Adrenal gland (tissue), 12 donors: ENCODE measurements around the gene PI16. TPM values are rescaled to one million over a fixed set of nuclear protein-coding genes. Genes with fewer than 3 reads are reported as not detected.
"Not testable (repeated sequence)": the region's sequence is repeated elsewhere in the genome, so short reads cannot be mapped to it uniquely, and the experiment has no call there.

Source experiments
- DNase-seq, 7 donors: peaks; one replicate each; pipeline ENCODE4 v3.0.0-alpha.2; 2019 to 2020
- H3K27ac ChIP-seq, 5 donors: fragments of 200-600 bp; sonication (generic) in 4 of 5; 1 replicate in 3 of 5; 2 replicates in 2 of 5; pipeline versions ENCODE4 v1.5.1 to v1.8.0; 2016 to 2020; ENCODE audit warnings: mild to moderate bottlenecking in 1 of 5
- H3K27me3 ChIP-seq: fragments of 200-600 bp; 2 replicates; pipeline ENCODE4 v1.8.0; 2021
- H3K36me3 ChIP-seq, 2 donors: fragments of 200-600 bp; replicated peaks in 1 of 2; 1 replicate in 1 of 2; 2 replicates in 1 of 2; pipeline versions ENCODE4 v1.5.1 to v1.8.0; 2018 to 2022
- H3K4me1 ChIP-seq, 2 donors: fragments of 200-600 bp; replicated peaks in 1 of 2; 1 replicate in 1 of 2; 2 replicates in 1 of 2; pipeline versions ENCODE4 v1.5.1 to v1.8.0; 2018 to 2021
- H3K4me3 ChIP-seq, 4 donors: fragments of 200-600 bp; sonication (generic) in 3 of 4; one replicate each; pipeline ENCODE4 v1.5.1; 2016 to 2018
- H3K9me3 ChIP-seq, 3 donors: fragments of 200-600 bp; sonication (generic) in 1 of 3; replicated peaks in 1 of 3; 1 replicate in 2 of 3; 2 replicates in 1 of 3; pipeline versions ENCODE4 v1.5.1 to v1.8.0; 2016 to 2021
- CTCF ChIP-seq, 6 experiments: fragments of 450-650 bp in 4 of 6; fragments of 200-600 bp in 2 of 6; sonication (generic) in 1 of 6; IDR thresholded peaks; 1 replicate in 5 of 6; 2 replicates in 1 of 6; pipeline versions ENCODE4 v1.5.1 to v1.8.0; 2016 to 2021; ENCODE audit warnings: antibody characterized with exemption in 6 of 6, mild to moderate bottlenecking in 2 of 6, moderate library complexity in 1 of 6
- POLR2A ChIP-seq, 2 donors: fragments of 450-650 bp; IDR thresholded peaks; one replicate each; pipeline ENCODE4 v1.6.1; 2017; ENCODE audit warnings: antibody characterized with exemption in 2 of 2, mild to moderate bottlenecking in 2 of 2, moderate library complexity in 1 of 2
- WGBS, 4 donors: extraction: QIAGEN DNeasy Blood & Tissue Kit in 2 of 4; methylation state at CpG; one replicate each; pipeline versions ENCODE4 v1.1.5 to v1.1.7; 2013 to 2017; 5-methylcytosine and 5-hydroxymethylcytosine counted together
- intact Hi-C, 2 donors: fragments of 100-400 bp; cut with DNase I; formaldehyde crosslinking; loops; one replicate each; pipeline versions ENCODE4 v1.14.1 to v1.15.0; 2022 to 2023
- polyA plus RNA-seq, 3 donors: library from polyadenylated mRNA; stranded (reverse); fragments of 200-250 nt in 2 of 3; fragments of 350-450 nt in 1 of 3; fragmentation: Illumina TruSeq in 1 of 3; extraction: RNeasy Lipid Tissue Mini Kit (QIAGEN cat#74804) in 1 of 3; gene quantifications; one replicate each; pipeline ENCODE4 v1.2.3, GENCODE V29; 2013 to 2014
- total RNA-seq, 9 donors: library from RNA; depleted of rRNA in 4 of 9; stranded (reverse); fragments of >200 nt in 4 of 9; fragments of 120-200 nt in 1 of 9; fragmentation: NEBNext Ultra II Directional in 1 of 9; extraction: Animal tissue kit (Norgen Biotek cat#: 25700) in 1 of 9; gene quantifications; one replicate each; pipeline versions ENCODE4 v1.1.0 to v1.2.4, GENCODE V29; 2013 to 2023
- donor health status: healthy with polysubstance abuse.
- donor health status: Bipolar disorder and iron deficiency.
- donor health status: DM: yes; HTN: yes; CAD: no.
- donor health status: DM: no; HTN: no; CAD: no.
- donor health status: DM: no; HTN: no; CAD: no.
- donor health status: DM: yes; HTN: yes; CAD: no.

PI16 gene
- total and polyA plus RNA-seq, 12 donors = 0.12 to 9.3 (median 0.68) TPM; not detected in 1

DNA sequence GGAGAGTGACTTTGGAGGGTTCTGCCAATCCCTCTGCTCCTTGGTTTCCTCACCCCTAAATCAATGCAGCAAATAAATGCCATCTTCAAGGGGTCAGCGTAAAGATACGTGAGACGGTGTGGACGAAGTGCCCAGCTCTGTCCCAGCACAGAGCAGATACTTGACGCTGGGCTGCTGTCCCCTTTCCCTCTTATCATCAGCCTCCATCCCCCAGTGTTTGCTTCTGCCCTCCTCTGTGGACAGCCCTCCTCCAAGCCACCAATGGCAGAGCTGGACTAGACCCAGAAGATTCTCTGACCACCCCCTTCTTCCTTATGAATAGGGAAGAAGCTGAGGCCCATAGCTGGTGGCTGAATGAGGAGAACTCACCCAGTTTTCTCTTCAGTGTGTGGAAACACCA lies 17.7 kb upstream of the PI16 start:
- DNase-seq = peak in 1 of 7 donors; percentile 7
- H3K9me3 ChIP-seq = no peaks in the 10 kb centered on the region
- WGBS, 4 donors = 97 to 98% (median 98%) methylated on average over 5 of the region's 5 CpGs

GRCh38 chr6:36937896-36938295 lies 16.6 kb upstream of the PI16 start:
- Histone ChIP-seq H3K9me3 (no peaks in the 10 kb centered on the region), H3K27me3 (no peaks in the 10 kb centered on the region), H3K4me1 (no peaks in the 10 kb centered on the region), H3K4me3 (no peak overlapping the region), H3K36me3 (no peaks in the 10 kb centered on the region), H3K27ac (no peak overlapping the region)
- 91 to 98% (median 95%) methylated on average over 6 of the region's 6 CpGs for WGBS, 4 donors
- DNase-seq = peak in 2 of 7 donors; percentile 10
- TF ChIP-seq POLR2A (IDR thresholded peaks at IDR 0.05) (no peak), CTCF (IDR thresholded peaks at IDR 0.05) (no peak)
- intact Hi-C loops = no loop called here

More for the DNA sequence above, 17.7 kb upstream of the PI16 start:
- H3K27ac ChIP-seq = no peak overlapping the region
- H3K4me3 ChIP-seq = no peak overlapping the region
- H3K4me1 ChIP-seq = no peaks in the 10 kb centered on the region
- H3K36me3 ChIP-seq = no peaks in the 10 kb centered on the region
- intact Hi-C loops = no loop called here
- no peaks in the 10 kb centered on the region for H3K27me3 ChIP-seq
- no peak for TF ChIP-seq CTCF (IDR thresholded peaks at IDR 0.05)

GRCh38 chr6:36938536-36938935 lies 16.0 kb upstream of the PI16 start:
- DNase-seq = peak in 2 of 7 donors; percentile 1 to 11
- Histone ChIP-seq H3K27ac (no peak overlapping the region), H3K4me1 (no peaks in the 10 kb centered on the region), H3K4me3 (no peak overlapping the region), H3K27me3 (no peaks in the 10 kb centered on the region), H3K36me3 (no peaks in the 10 kb centered on the region), H3K9me3 (no peaks in the 10 kb centered on the region)
- 90 to 100% (median 92%) methylated on average over 1 to 4 of the region's 4 CpGs for WGBS, 4 donors
- TF ChIP-seq POLR2A (IDR thresholded peaks at IDR 0.05) (no peak), CTCF (IDR thresholded peaks at IDR 0.05) (no peak)
- intact Hi-C loops = no loop called here

GRCh38 chr6:36939005-36939404 lies 15.5 kb upstream of the PI16 start:
- H3K4me3 ChIP-seq, H3K36me3 ChIP-seq, H3K4me1 ChIP-seq, H3K27ac ChIP-seq, DNase-seq, H3K9me3 ChIP-seq, intact Hi-C loops, H3K27me3 ChIP-seq: not testable (repeated sequence)
- WGBS, 4 donors = 90 to 98% (median 92%) methylated on average over 2 to 5 of the region's 5 CpGs

DNA sequence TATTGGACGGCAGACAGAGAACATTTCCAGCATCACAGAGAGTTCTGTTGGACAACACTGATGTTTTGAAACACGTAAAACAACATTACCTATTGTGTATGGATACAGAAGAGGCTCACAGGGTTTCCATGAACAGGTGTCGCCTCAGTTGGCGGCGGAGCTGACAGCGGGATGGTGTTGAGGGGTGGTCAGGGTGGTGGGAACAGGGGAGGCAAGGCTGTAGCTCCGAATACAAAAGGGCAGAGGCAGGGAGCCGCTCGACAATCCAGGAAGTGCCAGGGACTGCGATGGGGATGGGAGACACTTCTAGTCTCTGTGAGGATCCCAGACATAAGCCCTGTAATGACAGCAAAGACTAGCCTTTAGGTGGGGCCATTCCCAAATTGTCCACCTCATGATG lies 14.5 kb upstream of the PI16 start:
- TF ChIP-seq POLR2A (IDR thresholded peaks at IDR 0.05) (no peak), CTCF (IDR thresholded peaks at IDR 0.05) (no peak)
- 86 to 94% (median 90%) methylated on average over 10 of the region's 10 CpGs for WGBS, 4 donors
- no peak overlapping the region for H3K4me3 ChIP-seq
- H3K4me1 ChIP-seq = peaks cover 0 to 3% of the 10 kb centered on the region in 2 donors
- no peaks in the 10 kb centered on the region for H3K27me3 ChIP-seq
- no peaks in the 10 kb centered on the region for H3K9me3 ChIP-seq
- intact Hi-C loops = no loop called here
- H3K27ac ChIP-seq = no peak overlapping the region
- no peaks in the 10 kb centered on the region for H3K36me3 ChIP-seq
- DNase-seq = peak in 1 of 7 donors; percentile 6

- H3K9me3 ChIP-seq, H3K27ac ChIP-seq, H3K36me3 ChIP-seq, H3K4me3 ChIP-seq, H3K4me1 ChIP-seq, intact Hi-C loops, H3K27me3 ChIP-seq: not testable (repeated sequence)
- peak in 3 of 7 donors; percentile 5 to 11 (median 8) for DNase-seq
- 95 to 100% (median 98%) methylated on average over 2 to 39 of the region's 40 CpGs for WGBS, 4 donors
Measured at GRCh38 chr6:36941561-36941960, 13.0 kb upstream of the PI16 start.

GRCh38 chr6:36942329-36942728 lies 12.2 kb upstream of the PI16 start:
- DNase-seq, H3K4me1 ChIP-seq, intact Hi-C loops, H3K9me3 ChIP-seq, H3K27ac ChIP-seq, H3K36me3 ChIP-seq, H3K4me3 ChIP-seq, H3K27me3 ChIP-seq: not testable (repeated sequence)
- 73 to 97% (median 87%) methylated on average over 1 to 2 of the region's 2 CpGs for WGBS, 4 donors
